Stromal cell of bone marrow (primary cell): ENCODE results near the gene TMED9.
A peak's percentile ranks its signal among the peaks of the same experiment; 100 is the strongest.

ENCODE experiments used
- DNase-seq: peaks from one replicate; pipeline ENCODE4 v3.0.0-alpha.2; 2012; ENCODE audit warnings: low read depth

TMED9 gene

DNA sequence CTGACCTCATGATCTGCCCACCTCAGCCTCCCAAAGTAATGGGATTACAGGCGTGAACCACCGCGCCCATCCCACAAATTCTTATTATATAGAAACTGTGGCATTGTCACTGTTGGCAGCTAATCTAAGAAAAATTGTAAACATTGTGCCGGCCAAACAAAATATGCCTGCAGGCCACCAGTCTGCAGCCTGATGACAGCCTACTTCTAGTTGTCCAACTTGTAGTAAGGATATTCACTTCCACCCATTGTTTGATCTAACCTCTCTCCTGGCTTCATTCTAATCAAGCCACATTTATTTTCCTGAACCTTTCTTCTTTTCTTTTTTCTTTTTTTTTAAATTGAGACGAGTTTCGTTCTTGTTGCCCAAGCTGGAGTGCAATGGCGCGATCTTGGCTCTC lies 13.7 kb upstream of the TMED9 start:
- no peak for DNase-seq

DNA sequence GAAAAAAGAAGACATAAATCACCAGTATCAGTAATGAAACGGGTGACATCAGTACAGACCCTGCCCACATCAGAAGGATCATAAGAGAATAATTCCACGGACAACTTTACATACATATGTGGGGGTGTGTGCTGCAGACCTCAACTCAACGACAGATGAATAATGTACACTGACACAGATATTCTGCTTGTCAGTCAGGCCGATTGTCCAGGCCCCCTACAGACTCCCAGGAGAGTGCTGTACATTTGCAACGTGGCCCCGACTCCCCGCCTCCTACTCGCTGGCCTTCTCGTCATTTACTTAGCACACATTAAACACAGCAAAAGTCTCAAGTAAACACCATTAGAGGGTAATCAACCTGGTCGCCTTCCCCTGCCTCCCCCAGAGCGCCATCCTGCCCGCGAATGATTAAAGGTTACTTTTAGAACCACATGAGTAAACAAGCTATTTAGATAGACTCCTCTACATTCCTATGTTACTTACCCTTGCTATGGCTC lies 3.5 kb upstream of the TMED9 start:
- no peak for DNase-seq

DNA sequence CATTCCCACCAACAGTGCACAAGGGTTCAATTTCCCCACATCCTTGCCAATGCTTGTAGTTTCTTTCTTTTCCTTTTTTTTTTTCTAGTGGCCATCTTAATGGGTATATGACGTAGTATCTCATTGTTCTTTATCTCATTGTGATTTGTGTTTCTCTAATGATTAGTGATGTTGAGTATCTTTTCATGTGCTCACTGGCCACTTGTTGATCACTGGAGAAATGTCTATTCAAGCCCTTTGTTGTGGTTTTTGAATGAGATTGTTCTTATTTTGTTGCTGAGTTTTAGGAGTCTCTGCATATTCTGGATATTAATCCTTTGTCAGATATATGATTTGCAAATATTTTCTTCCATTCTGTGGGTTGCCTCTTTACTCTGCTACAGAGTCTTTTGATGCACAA lies 1.6 kb upstream of the TMED9 start:
- DNase-seq, result no peak

DNA sequence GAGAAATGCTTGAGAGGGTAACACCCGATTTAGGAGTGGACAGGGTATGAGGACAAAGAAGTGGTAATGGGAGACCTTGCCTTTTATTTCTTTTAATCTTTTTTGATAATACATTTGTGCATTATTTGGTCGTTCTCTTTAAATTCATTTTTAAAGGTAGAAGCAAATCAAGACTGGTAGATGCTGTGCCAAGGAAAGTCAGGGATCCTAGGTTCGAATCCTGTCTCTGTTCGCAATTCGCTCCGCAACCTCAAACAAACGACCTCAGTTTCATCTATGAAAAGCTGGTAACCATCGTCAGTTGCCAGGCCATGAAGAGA lies 353 bp upstream of the TMED9 start:
- no peak for DNase-seq

DNA sequence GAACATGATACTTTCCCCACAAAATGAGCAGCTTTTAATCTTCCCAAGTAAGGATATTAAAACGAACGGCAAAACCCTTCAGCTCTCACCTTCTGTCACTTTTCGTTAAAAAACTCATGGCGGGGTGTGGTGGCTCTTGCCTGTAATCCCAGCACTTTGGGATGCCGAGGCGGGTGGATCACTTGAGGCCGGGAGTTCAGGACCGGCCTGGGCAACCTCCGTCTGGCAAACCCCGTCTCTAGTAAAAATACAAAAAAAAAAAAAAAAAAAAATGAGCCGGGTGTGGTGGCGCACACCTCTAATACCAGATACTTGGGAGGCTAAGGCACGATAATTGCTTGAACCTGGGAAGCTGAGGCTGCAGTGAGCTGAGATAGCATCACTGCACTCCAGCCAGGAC lies 902 bp downstream of the TMED9 start:
- no peak for DNase-seq

DNA sequence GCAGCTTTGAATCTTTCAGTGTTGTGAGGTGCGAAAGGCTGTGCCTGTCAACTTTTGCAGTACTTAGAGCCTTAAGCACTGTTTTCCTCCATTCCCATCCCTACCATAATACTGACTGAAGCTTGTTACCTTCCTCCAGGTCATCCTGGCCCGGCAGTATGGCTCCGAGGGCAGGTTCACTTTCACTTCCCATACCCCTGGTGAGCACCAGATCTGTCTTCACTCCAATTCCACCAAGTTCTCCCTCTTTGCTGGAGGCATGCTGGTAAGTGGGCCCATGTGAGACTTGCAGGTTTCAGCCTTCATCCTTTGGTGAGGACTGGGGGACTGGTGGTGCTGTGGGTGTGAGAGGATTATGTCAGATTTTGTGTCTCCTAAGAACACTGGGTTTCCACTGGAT lies 1.5 kb downstream of the TMED9 start:
- no peak for DNase-seq

DNA sequence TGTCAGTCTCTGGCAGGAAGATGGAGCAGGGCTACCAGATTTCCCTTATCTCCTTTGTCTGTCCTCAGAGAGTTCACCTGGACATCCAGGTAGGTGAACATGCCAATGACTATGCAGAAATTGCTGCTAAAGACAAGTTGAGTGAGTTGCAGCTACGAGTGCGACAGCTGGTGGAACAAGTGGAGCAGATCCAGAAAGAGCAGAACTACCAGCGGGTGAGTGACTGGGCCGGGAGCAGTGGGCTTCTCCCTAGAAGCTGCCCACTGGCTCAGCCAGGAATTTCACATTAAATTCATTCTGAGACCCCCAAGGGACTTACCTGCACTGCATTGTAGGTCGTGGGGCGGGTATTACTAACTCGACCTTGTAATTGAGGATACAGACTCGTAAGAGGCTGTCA lies 2.1 kb downstream of the TMED9 start:
- DNase-seq, result no peak

DNA sequence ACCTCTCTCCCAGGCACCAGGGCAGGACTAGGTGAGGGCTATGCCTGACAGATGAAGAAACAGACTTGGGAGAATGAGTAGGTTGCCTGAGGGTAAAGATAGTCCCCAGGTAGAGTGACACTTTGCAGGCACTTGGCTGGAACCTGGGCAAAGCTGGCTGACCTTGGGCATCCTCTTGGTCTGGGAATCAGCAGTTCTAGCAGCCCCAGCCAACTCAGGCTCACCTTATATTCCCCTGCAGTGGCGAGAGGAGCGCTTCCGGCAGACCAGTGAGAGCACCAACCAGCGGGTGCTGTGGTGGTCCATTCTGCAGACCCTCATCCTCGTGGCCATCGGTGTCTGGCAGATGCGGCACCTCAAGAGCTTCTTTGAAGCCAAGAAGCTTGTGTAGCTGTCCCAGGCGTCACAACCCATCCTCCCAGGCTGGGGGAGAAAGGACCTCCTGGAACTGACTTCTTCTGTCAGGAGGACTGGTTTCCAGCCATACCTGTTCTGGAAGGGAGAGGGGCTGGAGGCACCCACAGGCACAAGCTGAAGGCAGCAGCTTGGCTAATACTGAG lies 3.1 kb downstream of the TMED9 start:
- DNase-seq, result no peak

DNA sequence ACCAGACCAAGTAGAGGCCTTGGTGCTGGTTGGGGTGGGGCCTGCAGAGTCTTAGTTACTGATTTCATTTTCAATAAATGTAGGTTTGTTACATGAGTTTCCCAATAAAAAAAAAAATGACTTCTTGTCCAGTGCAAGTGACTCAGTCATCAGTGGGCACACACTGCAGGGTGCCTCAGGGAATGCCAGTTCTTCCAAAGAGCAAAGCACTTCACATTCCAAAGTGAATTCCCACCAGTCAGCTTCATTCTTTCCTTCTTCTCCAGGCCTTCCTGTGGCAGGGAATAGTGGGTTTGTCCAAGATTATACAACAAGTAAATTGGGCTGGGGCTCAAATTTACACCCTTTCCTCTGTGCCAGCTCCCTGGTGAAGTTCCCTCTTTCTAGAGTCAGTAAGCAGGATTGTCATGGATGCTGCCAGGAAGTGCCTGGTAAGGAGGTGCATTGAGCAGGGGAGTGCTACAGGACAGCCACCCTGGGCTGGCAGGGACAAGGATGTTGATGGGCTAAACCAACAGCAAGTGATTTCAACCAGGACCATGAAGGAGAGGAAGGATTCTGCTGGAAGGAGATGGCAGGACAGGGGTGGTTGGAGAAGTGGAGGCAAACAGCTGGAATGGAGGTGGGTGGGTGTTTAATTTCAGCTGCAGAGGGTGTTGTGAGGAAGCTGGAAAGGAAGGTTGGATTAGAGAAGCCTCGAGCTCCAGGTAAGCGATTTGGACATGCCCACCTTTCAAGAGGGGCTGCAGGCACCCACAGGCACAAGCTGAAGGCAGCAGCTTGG lies 4.2 kb downstream of the TMED9 start:
- no peak for DNase-seq

DNA sequence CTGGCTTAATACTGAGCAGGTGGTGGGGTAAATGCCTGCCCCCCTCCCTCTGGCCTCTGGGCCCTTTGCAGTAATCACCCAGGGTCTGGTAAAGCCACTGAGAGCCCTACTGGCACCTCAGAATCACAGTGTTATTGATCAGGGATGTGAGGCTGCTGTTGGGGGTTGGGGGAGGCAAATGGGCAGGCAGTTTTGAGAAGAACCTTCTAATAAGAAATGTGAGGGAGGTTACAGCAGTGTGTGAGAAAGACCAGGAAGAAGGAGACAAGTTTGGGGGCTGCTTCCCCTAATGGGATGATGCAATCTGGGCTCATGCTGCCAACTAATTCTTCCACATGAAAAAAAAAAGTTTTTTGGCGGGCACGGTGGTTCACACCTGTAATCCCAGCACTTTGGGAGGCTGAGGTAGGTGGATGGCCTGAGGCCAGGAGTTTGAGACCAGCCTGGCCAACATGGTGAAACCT lies 4.8 kb downstream of the TMED9 start:
- no peak for DNase-seq

DNA sequence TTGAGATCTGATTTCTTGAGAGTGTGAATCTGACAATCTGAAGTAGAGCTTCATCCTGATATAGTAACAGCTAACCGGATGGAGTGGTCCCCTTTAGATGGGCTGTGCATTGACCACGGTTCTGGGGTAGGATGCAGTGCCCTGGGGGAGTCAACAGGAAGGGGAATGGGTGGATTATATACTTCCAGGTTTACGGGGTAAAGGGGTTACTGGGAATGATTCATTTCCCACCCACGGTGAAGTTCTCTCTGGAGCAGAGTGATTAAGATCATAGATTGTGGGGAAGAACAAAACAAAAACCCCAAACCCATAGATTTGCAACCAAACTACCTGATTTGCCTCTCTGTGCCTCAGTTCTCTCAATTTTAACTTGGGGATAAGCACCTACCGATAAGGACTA lies 6.5 kb downstream of the TMED9 start:
- DNase-seq, result no peak

DNA sequence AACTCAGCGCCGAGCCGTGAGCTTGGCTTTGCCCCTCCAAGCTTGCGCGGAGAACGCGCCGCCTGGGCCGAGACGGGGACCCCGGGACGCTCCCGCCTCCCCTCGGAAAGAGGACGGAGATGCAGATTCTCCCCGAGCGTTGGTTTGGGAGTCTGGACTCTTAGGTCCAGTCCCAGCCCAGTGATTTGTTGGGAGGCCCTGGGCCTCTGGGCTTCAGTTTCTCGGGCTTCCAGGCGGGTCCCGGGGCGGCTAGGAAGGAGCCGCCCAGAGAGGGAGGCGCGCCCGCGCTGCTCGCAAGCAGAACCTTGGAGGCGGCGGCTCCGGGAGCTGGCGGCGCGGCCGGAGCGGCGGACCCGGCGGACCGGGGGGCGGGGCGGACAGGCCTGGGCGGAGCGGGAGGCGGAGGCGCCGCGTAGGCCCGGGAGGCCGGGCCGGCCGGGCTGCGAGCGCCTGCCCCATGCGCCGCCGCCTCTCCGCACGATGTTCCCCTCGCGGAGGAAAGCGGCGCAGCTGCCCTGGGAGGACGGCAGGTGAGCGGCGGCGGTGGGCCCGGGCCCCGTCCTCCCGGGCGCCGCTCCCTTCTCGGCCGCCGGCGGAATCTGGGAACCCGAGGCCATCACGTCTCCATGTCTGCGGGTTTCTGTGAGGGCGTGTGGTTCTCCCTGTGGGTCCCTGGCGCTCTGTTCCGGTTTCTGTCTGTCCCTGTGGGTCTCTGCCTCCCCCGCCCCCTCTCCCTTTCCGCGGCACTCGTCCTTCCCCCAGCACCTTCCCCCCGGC lies 7.9 kb downstream of the TMED9 start, which contains the start of gene B4GALT7:
Gene B4GALT7, plus strand, starts transcription at position 402 of the 777 bp plus-strand sequence. Its CDS starts 79 bp downstream, at position 481.
- DNase-seq, result peak; percentile 59

DNA sequence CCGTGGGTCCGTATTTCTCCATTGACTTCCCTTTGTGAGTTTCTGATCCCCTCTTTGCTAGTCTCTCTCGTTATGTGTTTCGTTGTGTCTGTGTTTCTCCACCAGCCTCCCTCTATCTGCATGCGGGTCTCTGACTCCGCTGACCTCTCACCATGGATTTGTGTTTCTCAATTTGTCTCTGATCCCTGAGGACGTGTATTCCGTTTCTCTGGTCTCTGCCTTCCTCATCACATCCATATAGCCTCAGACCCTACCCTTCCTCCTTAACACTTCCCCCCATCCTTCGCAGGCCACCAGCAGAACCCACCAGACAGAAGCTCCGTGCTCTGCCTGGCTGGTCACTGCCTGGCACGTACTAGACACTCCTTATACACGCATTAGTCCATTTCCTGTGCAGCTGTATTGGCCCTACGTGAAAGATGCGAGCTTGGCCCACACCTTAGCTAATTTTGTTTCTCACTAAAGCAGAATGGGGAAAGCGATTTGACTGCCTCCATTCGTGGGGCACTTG lies 8.6 kb downstream of the TMED9 start:
- DNase-seq, result no peak

DNA sequence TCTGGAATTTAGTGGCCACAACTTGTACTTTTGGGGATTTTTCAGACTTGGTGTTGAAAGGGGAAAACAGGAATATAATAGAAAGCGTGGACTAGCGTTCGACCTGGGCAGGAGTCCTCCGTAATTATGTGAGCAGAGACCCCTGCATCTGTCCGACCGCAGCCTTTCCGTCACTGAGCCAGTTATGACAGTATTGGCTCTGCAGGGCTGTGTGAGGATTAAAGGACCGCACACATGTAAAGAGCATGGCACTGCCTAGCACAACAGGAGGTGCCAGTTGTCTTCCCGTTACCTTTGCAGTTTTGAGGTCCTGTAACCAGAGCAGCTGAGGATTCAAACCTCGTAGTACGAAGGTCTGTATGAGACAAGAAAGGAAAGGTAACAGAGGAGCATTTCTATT lies 9.1 kb downstream of the TMED9 start:
- DNase-seq, result no peak

DNA sequence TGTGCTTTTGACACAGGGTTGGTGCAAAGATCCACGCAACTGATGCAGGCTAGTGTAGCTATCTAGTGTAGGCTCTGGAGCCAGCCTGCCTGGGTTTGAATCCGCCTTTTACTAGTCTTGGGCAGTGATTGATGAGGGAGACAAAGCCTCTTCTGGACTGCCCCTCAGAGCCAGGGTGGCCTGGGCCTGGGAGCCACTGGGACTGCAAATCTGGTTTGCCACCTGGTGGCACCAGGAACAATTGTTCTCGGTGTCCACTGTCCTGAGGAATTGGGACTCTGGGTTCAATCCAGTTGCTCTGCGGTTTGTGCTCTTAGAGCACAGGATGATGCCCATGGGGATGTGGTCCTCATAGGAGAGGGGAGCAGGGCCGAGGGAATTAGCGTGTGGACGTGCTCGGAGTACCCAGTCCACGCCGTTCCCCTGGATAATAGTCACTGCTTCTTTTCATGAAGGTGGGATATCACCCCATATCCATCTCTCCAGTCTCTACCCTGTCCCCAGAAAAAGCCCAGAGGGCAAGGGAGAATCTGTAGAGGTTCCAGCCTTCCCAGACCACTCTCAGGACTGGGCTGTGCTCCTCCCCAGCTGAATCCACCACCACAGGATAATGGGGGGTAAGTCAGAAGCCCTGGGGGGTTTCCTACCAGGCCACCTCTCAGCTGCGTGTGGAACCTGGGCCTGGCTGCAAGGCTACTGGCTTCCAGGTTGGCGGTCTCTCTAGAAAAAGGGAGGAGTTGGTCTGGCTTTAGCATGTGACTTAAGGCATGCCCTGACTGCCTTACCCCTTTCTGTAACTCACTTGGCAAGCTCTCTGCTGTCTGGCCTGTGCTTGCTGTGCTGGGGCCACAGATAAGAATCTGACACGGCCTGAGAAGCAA lies 9.8 kb downstream of the TMED9 start:
- no peak for DNase-seq

DNA sequence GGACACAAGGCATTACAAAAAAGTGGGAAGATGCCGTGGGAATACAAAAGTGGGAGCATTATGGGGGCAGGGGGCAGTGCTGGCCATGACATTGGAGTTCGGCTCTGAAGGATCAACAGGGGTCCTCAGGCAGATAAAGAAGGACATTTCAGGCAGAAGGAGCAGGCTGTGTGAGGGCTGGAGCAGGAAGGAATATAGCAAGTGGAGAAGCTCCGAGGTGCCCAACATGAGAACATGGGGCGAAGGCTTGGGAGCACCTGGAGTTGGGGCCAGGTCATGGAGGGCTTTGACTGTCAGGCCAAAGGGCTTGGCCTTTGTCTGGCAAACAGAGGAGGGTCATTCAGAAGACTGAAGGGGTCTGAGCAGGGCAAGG lies 10.4 kb downstream of the TMED9 start:
- no peak for DNase-seq

DNA sequence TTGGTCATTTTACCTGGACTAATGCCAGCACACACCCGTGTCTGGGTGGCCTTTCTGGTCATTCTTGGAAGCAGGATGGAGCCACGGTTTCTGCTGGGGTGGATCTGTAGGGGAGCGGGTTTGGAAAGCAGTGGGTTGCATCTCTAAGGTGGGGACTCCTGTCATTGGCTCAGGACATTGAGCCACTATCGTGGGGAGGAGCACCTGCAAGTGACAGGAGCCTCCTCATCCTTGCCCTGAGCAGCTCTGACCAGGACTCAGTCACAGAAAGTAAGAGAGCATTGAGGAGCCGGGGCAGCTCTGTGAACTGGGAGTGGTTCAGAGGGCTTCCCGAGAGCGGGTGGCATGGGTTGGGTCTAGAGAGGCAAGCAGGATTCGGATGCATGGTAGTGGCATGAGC lies 11.6 kb downstream of the TMED9 start:
- no peak for DNase-seq

DNA sequence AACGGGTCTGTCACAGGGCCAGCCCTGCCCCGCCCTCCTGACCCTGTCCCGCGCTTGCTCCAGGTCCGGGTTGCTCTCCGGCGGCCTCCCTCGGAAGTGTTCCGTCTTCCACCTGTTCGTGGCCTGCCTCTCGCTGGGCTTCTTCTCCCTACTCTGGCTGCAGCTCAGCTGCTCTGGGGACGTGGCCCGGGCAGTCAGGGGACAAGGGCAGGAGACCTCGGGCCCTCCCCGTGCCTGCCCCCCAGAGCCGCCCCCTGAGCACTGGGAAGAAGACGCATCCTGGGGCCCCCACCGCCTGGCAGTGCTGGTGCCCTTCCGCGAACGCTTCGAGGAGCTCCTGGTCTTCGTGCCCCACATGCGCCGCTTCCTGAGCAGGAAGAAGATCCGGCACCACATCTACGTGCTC lies 12.1 kb downstream of the TMED9 start:
- no peak for DNase-seq

DNA sequence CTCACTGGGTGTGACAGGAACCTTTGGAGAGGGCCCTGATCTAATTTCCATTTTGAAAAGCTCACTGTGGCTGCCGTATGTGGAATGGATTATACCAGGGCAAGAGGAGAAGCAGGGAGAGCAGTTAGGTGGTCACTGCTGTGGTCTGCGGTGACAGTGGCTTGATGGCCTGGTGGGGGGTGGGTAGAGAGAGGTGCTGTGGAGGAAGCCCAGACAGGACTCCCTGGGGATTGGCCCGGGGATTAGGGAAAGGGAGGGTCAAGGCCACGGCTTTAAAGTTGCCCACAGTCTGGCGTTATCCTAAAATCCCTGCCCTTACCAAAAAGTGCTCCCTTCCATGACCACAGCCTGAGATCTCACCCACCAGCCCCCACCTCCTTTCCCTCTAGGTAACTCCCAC lies 12.7 kb downstream of the TMED9 start:
- no peak for DNase-seq

DNA sequence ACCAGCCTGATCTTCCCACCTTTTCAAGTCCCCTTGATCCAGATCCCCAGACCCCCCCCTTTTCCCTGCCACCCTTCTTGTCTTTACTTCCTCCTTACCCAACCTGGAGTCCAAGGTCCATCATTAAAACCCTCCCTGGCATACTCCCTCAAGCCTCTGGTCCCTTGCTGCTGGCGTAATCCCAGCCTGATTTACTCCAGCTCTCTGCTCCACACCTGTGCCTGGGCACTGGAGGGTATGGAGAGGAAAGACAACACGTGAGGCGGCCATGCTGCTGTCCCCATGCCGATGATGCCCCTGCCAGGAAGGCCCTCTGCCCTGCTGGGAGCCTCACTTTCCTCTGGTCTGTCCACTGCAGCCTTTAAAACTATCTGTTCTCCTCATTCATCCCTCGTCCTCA lies 13.1 kb downstream of the TMED9 start:
- no peak for DNase-seq

DNA sequence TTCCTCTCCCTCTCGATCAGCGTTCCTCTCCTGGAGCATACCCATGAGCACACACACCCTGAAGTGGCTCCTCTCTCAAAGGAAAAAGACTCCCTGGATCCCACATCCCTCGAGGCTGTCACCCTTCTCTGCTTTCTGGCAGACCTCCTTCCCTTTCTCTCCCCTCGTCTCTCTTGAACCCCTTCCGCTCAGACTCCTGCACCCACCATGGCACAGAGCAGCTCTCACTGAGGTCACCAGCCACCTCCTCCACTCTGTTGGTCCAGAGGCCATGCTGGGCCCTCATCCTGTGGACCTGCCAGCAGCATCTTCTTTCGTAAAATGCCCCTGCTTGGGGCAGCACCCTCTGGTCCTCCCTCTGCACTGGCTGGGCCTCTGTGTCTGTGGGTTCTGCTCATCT lies 13.7 kb downstream of the TMED9 start:
- DNase-seq, result no peak
